Vagina (tissue), 2 donors: Measurements from ENCODE around the gene NKG7. TPM values are rescaled to one million over a fixed set of nuclear protein-coding genes. Genes with fewer than 3 reads are reported as not detected.

Source experiments
- DNase-seq, 2 donors: peaks; one replicate each; pipeline ENCODE4 v3.0.0-alpha.2; 2017; ENCODE audit errors: extremely low spot score in 2 of 2
- H3K27ac ChIP-seq: fragments of 200-600 bp; sonication (generic); one replicate; pipeline ENCODE4 v1.5.1; 2019
- H3K27me3 ChIP-seq: fragments of 200-600 bp; sonication (generic); one replicate; pipeline ENCODE4 v1.5.1; 2019
- H3K36me3 ChIP-seq, 2 donors: fragments of 200-600 bp; sonication (generic); one replicate each; pipeline ENCODE4 v1.5.1; 2017 to 2019
- H3K4me1 ChIP-seq: fragments of 200-600 bp; sonication (generic); one replicate; pipeline ENCODE4 v1.5.1; 2019
- H3K4me3 ChIP-seq, 2 donors: fragments of 200-600 bp; sonication (generic); 1 replicate in 1 of 2; 2 replicates in 1 of 2; pipeline ENCODE4 v1.5.1; 2016 to 2019
- H3K9me3 ChIP-seq: fragments of 200-600 bp; sonication (generic); one replicate; pipeline ENCODE4 v1.5.1; 2019
- POLR2A ChIP-seq, 2 donors: fragments of 450-650 bp; IDR thresholded peaks; one replicate each; pipeline ENCODE4 v1.6.1; 2017; ENCODE audit warnings: antibody characterized with exemption in 2 of 2, mild to moderate bottlenecking in 2 of 2, moderate library complexity in 2 of 2
- POLR2AphosphoS5 ChIP-seq, 2 donors: sonication (generic); formaldehyde crosslinking; IDR thresholded peaks; one replicate each; pipeline ENCODE4 v1.9.0; 2017; ENCODE audit warnings: antibody characterized with exemption in 2 of 2, mild to moderate bottlenecking in 2 of 2, low read depth in 1 of 2; ENCODE audit not compliant: insufficient read depth in 1 of 2
- intact Hi-C: fragments of 100-400 bp; cut with DNase I; formaldehyde crosslinking; loops from one replicate; pipeline ENCODE4 v1.15.1; 2023
- total RNA-seq: library from RNA; depleted of rRNA; stranded (reverse); fragments of >200 nt; gene quantifications from one replicate; pipeline ENCODE4 v1.2.3, GENCODE V29; 2016
- TF ChIP-seq, protein P1 (sequence below), 3 experiments: fragments of 450-650 bp in 2 of 3; fragments of 200-600 bp in 1 of 3; sonication (generic) in 1 of 3; IDR thresholded peaks; one replicate each; pipeline ENCODE4 v1.5.1; 2017 to 2019; ENCODE audit warnings: antibody characterized with exemption in 3 of 3, mild to moderate bottlenecking in 2 of 3, moderate library complexity in 2 of 3

NKG7 gene
- total RNA-seq, 1 donor from 2014 or later = 3.4 TPM

DNA sequence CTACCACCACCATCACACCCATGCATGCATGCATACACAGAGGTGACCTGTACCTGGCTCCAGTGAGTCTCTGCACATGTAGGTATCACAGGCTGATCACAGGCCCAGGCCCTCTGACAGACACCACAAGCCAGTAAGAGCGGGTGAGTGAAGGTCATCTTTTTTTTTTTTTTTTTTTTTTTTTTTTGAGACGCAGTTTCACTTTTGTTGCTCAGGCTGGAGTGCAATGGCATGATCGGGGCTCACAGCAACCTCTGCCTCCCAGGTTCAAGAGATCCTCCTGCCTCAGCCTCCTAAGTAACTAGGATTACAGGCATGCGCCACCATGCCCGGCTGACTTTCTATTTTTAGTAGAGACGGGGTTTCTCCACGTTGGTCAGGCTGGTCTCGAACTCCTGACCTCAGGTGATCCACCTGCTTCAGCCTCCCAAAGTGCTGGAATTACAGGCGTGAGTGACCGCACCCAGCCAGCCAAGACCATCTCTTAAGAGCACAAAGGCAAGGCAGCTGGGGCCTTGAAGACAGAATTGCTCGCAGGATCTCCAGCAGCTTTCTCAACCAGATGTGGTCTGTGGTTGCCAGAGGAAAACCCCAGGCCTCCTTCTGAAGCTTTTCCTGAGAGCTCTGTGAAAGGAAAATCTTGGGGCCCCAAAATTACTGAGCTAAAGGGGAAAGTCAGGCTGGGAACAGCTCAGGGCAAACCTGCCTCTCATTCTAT, 3.2 kb upstream of the NKG7 start:
- no peak for DNase-seq
- no peak for TF ChIP-seq POLR2AphosphoS5 (IDR thresholded peaks at IDR 0.05; ENCODE audit: insufficient read depth in 1 of 2, low read depth in 1 of 2)
- TF ChIP-seq, protein P1, sequence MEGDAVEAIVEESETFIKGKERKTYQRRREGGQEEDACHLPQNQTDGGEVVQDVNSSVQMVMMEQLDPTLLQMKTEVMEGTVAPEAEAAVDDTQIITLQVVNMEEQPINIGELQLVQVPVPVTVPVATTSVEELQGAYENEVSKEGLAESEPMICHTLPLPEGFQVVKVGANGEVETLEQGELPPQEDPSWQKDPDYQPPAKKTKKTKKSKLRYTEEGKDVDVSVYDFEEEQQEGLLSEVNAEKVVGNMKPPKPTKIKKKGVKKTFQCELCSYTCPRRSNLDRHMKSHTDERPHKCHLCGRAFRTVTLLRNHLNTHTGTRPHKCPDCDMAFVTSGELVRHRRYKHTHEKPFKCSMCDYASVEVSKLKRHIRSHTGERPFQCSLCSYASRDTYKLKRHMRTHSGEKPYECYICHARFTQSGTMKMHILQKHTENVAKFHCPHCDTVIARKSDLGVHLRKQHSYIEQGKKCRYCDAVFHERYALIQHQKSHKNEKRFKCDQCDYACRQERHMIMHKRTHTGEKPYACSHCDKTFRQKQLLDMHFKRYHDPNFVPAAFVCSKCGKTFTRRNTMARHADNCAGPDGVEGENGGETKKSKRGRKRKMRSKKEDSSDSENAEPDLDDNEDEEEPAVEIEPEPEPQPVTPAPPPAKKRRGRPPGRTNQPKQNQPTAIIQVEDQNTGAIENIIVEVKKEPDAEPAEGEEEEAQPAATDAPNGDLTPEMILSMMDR (IDR thresholded peaks at IDR 0.05) = no peak
- TF ChIP-seq POLR2A (IDR thresholded peaks at IDR 0.05) = no peak
- H3K27me3 ChIP-seq = no peaks in the 10 kb centered on the region

DNA sequence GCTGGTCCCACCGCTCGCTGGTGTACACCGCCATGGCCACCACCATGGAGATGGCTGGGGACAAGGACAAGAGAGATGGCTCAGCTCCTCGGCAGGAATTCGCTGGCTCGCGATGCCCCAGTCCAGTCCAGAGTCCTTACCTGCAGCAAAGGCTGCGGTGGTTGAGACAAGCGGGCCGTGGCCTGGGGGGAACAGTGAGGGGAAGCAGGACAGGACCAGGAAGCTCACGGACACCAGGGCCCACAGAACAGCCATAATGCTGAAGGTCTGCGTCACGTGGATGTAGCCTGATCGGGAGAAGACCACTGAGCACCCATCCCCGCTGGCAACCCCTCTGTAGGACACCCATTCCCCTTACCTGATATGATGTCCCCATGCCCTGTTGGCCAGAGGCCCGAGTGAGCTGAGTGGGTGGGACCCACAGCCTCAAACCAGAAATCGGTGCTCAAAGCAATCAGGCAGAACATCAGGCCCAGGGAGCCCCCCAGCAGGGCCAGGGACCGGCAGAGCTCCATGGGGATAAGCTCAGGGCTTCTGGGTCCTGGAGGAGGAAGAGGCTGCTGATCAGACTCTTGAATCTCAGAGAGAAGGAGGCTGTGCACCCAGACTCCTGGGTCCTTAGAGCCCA, 319 bp downstream of the NKG7 start:
- Histone ChIP-seq H3K4me3 (peak overlapping the region in 1 of 2 donors; percentile 4), H3K9me3 (no peaks in the 10 kb centered on the region), H3K27me3 (no peaks in the 10 kb centered on the region), H3K4me1 (peaks cover 9% of the 10 kb centered on the region), H3K36me3 (no peaks in the 10 kb centered on the region), H3K27ac (no peak overlapping the region)
- intact Hi-C loops = no loop called here
- no peak for TF ChIP-seq POLR2AphosphoS5 (IDR thresholded peaks at IDR 0.05; ENCODE audit: insufficient read depth in 1 of 2, low read depth in 1 of 2)
- no peak for TF ChIP-seq POLR2A (IDR thresholded peaks at IDR 0.05)
- TF ChIP-seq, protein P1 (IDR thresholded peaks at IDR 0.05) = no peak
- DNase-seq = no peak

More for the DNA sequence above, 3.2 kb upstream of the NKG7 start:
- no peaks in the 10 kb centered on the region for H3K36me3 ChIP-seq
- H3K4me3 ChIP-seq = no peak overlapping the region
- intact Hi-C loops = no loop called here
- H3K9me3 ChIP-seq = no peaks in the 10 kb centered on the region
- no peaks in the 10 kb centered on the region for H3K4me1 ChIP-seq
- H3K27ac ChIP-seq = no peak overlapping the region

DNA sequence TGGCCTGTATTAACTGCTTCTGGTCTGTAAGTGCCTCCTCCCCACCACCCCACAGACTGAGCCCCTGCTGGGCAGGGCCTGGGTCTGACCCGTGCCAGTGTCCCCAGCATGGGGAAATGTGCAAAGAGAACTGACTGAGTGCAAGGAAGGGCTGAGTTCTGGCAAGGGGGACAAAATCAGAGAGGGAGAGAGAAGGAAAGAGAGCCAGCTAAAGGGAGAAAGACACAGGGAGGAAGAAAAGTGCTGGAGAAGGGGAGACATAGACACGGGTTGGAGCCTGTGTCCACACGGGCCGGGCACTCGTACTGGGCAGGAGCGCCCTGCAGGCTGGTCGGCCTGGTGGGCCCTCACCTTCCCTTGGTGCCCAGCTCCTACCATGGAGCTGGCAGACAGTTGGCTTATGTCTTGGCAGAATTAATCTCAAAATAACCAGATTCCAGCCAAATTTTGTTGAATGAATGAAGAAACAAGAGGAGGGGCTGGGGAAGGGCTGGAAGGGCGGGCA, 1.2 kb downstream of the NKG7 start:
- no peak overlapping the region for H3K27ac ChIP-seq
- no peaks in the 10 kb centered on the region for H3K36me3 ChIP-seq
- TF ChIP-seq, protein P1 (IDR thresholded peaks at IDR 0.05) = no peak
- TF ChIP-seq POLR2AphosphoS5 (IDR thresholded peaks at IDR 0.05; ENCODE audit: insufficient read depth in 1 of 2, low read depth in 1 of 2) = no peak
- TF ChIP-seq POLR2A (IDR thresholded peaks at IDR 0.05) = no peak
- no peak overlapping the region for H3K4me3 ChIP-seq
- peaks cover 9% of the 10 kb centered on the region for H3K4me1 ChIP-seq
- no peaks in the 10 kb centered on the region for H3K9me3 ChIP-seq
- intact Hi-C loops = no loop called here
- H3K27me3 ChIP-seq = no peaks in the 10 kb centered on the region
- DNase-seq = no peak

DNA sequence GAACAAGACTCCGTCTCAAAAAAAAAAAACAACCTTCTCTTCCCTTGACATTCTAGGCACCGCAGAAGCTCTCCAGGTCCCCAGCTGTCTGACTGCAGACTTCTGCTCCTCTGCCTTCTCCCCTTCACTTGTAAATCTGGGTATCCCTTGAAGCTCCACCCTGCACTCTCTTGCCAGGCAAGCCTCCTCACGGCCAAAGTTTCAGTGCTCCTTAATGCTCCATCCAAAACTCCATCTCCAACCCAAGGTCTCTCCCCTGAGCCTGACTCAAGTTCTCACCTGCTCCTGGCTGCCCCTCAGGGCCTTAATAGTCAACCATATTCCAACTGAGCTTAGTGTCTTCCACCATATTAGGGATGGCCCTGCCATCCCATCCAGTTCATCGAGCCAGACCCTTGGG, 2.2 kb downstream of the NKG7 start:
- Histone ChIP-seq H3K9me3 (no peaks in the 10 kb centered on the region), H3K27ac (no peak overlapping the region), H3K27me3 (no peaks in the 10 kb centered on the region), H3K4me1 (peaks cover 15% of the 10 kb centered on the region), H3K4me3 (no peak overlapping the region), H3K36me3 (no peaks in the 10 kb centered on the region)
- intact Hi-C loops = no loop called here
- DNase-seq = no peak
- TF ChIP-seq POLR2A (IDR thresholded peaks at IDR 0.05) = no peak
- TF ChIP-seq, protein P1 (IDR thresholded peaks at IDR 0.05) = no peak
- TF ChIP-seq POLR2AphosphoS5 (IDR thresholded peaks at IDR 0.05; ENCODE audit: insufficient read depth in 1 of 2, low read depth in 1 of 2) = no peak
